Measurements from ENCODE around the gene TRIM38.

Gene TRIM38

DNA sequence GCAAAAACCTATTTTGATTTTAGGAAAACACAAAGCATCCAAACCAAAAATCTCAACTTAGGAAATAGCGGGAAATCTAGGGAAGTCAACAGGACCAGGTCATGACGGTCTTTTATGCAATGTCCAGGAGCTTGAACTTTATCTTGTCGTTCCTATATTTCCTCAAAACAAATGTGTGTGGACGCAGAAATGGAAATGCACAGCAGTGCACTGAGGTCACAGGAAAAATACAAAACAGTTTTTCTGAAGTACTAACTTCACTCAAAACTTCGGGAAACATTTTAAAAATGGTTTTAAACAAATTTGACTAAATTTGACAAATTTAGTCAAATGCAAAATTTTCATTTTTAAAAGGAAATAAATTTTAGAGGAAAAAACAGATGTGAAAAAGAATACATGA, 26.6 kb upstream of the TRIM38 start:
- no peak for TF ChIP-seq SPI1 (IDR thresholded peaks at IDR 0.05; ENCODE audit: borderline replicate concordance, low read depth)
- no peak for TF ChIP-seq GABPA (IDR thresholded peaks at IDR 0.05; ENCODE audit: low read depth)
- no peak for TF ChIP-seq POLR2AphosphoS5 (IDR thresholded peaks at IDR 0.05; ENCODE audit: low read depth)
- TF ChIP-seq REST (IDR thresholded peaks at IDR 0.05; ENCODE audit: insufficient replicate concordance, low read depth): no peak
- no peak for TF ChIP-seq CTCF (IDR thresholded peaks at IDR 0.05; ENCODE audit: insufficient read depth, low read length)
- H3K27me3 ChIP-seq (ENCODE audit: insufficient read depth, poor library complexity, severe bottlenecking): no peaks in the 10 kb centered on the region
- no peak overlapping the region for H3K27ac ChIP-seq (replicated peaks)
- no peak for DNase-seq (ENCODE audit: low read depth in 1 of 2, low spot score in 1 of 2)
- H3K4me3 ChIP-seq (replicated peaks; ENCODE audit: insufficient read depth, low read length): no peak overlapping the region

DNA sequence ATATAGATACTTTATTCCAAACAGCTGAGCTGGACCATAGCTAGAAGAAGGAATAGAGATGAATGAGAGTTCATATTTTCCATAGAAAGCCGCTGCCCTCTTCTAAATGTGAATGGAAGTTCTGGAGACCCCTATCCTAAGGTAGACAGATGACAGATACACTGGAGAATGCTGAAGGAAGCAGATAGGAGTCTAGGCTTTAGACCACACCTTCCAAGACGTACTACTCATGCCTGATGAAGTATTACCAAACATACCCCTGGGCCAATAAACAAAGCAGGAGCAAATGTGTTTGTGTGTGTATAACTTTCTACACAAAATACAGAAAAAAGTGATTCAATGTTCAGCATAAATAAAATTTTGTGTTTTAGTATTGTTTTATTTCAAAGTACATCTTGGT, 23.0 kb upstream of the TRIM38 start:
- Histone ChIP-seq H3K4me3 (replicated peaks; ENCODE audit: insufficient read depth, low read length) (no peak overlapping the region), H3K27ac (replicated peaks) (no peak overlapping the region), H3K27me3 (ENCODE audit: insufficient read depth, poor library complexity, severe bottlenecking) (no peaks in the 10 kb centered on the region)
- DNase-seq (ENCODE audit: low read depth in 1 of 2, low spot score in 1 of 2): no peak
- TF ChIP-seq REST (IDR thresholded peaks at IDR 0.05; ENCODE audit: insufficient replicate concordance, low read depth) (no peak), SPI1 (IDR thresholded peaks at IDR 0.05; ENCODE audit: borderline replicate concordance, low read depth) (no peak), CTCF (IDR thresholded peaks at IDR 0.05; ENCODE audit: insufficient read depth, low read length) (no peak), POLR2AphosphoS5 (IDR thresholded peaks at IDR 0.05; ENCODE audit: low read depth) (no peak), GABPA (IDR thresholded peaks at IDR 0.05; ENCODE audit: low read depth) (no peak)

GRCh38 chr6:25942561-25943147, 19.9 kb upstream of the TRIM38 start:
- TF ChIP-seq POLR2AphosphoS5 (IDR thresholded peaks at IDR 0.05; ENCODE audit: low read depth) (no peak), GABPA (IDR thresholded peaks at IDR 0.05; ENCODE audit: low read depth) (no peak), SPI1 (IDR thresholded peaks at IDR 0.05; ENCODE audit: borderline replicate concordance, low read depth) (no peak), REST (IDR thresholded peaks at IDR 0.05; ENCODE audit: insufficient replicate concordance, low read depth) (no peak), CTCF (IDR thresholded peaks at IDR 0.05; ENCODE audit: insufficient read depth, low read length) (peak; percentile 55)
- no peak overlapping the region for H3K4me3 ChIP-seq (replicated peaks; ENCODE audit: insufficient read depth, low read length)
- DNase-seq (ENCODE audit: low read depth in 1 of 2, low spot score in 1 of 2): peak in 1 of 2 experiments; percentile 25

More at GRCh38 chr6:25942561-25943147, 19.9 kb upstream of the TRIM38 start:
- Histone ChIP-seq H3K27me3 (ENCODE audit: insufficient read depth, poor library complexity, severe bottlenecking) (no peaks in the 10 kb centered on the region), H3K27ac (replicated peaks) (no peak overlapping the region)
